Activated CD8-positive, alpha-beta memory T cell treated with anti-CD3 and anti-CD28 coated beads, Interleukin-2, amount 50 U/mL, for 1 hour (primary cell): Measurements from ENCODE around the gene CAMK4.
"Not testable (repeated sequence)": the region's sequence is repeated elsewhere in the genome, so short reads cannot be mapped to it uniquely, and the experiment has no call there.

Source experiments
- DNase-seq: peaks from one replicate; pipeline ENCODE4 v3.0.0-alpha.2; 2020; ENCODE audit errors: extremely low read depth

The CAMK4 gene

GRCh38 chr5:111256128-111256527 is 31.9 kb downstream of the CAMK4 start:
- no peak for DNase-seq

- DNase-seq, result not testable (repeated sequence)
These were observed 33.4 kb downstream of the CAMK4 start for GRCh38 chr5:111257610-111258009.

GRCh38 chr5:111259636-111260035 is 35.5 kb downstream of the CAMK4 start:
- DNase-seq, result no peak

GRCh38 chr5:111261610-111262009 is 37.4 kb downstream of the CAMK4 start:
- DNase-seq, result no peak

GRCh38 chr5:111262153-111262552 is 38.0 kb downstream of the CAMK4 start:
- no peak for DNase-seq

- DNase-seq, result no peak
These were observed 38.6 kb downstream of the CAMK4 start for GRCh38 chr5:111262815-111263214.

- DNase-seq, result no peak
These were observed 42.3 kb downstream of the CAMK4 start for GRCh38 chr5:111266491-111266890.

- no peak for DNase-seq
These were observed 44.1 kb downstream of the CAMK4 start for GRCh38 chr5:111268300-111268699.

GRCh38 chr5:111271885-111272284 is 47.7 kb downstream of the CAMK4 start:
- DNase-seq, result no peak

GRCh38 chr5:111277061-111277460 is 52.9 kb downstream of the CAMK4 start:
- no peak for DNase-seq

GRCh38 chr5:111278858-111279504 is 54.8 kb downstream of the CAMK4 start:
- peak; percentile 75 for DNase-seq

GRCh38 chr5:111280282-111280951 is 56.2 kb downstream of the CAMK4 start:
- no peak for DNase-seq

- DNase-seq, result no peak
These were observed 58.6 kb downstream of the CAMK4 start for GRCh38 chr5:111282798-111283197.

GRCh38 chr5:111284825-111285224 is 60.6 kb downstream of the CAMK4 start:
- no peak for DNase-seq

- DNase-seq, result no peak
These were observed 70.4 kb downstream of the CAMK4 start for GRCh38 chr5:111294551-111294950.

- no peak for DNase-seq
These were observed 71.5 kb downstream of the CAMK4 start for GRCh38 chr5:111295649-111296048.

- DNase-seq, result no peak
These were observed 72.4 kb downstream of the CAMK4 start for GRCh38 chr5:111296570-111296969.

- DNase-seq, result no peak
These were observed 74.9 kb downstream of the CAMK4 start for GRCh38 chr5:111299067-111299481.

- DNase-seq, result no peak
These were observed 75.7 kb downstream of the CAMK4 start for GRCh38 chr5:111299831-111300432.

GRCh38 chr5:111301264-111301663 is 77.1 kb downstream of the CAMK4 start:
- no peak for DNase-seq

- DNase-seq, result not testable (repeated sequence)
These were observed 77.9 kb downstream of the CAMK4 start for GRCh38 chr5:111302043-111302442.

- no peak for DNase-seq
These were observed 84.8 kb downstream of the CAMK4 start for GRCh38 chr5:111308951-111309350.

GRCh38 chr5:111309384-111309783 is 85.2 kb downstream of the CAMK4 start:
- DNase-seq, result no peak
